Activated CD4-positive, alpha-beta T cell treated with anti-CD3 and anti-CD28 coated beads, Interleukin-2, amount 50 U/mL, for 16 hours (primary cell): ENCODE measurements around the gene ZNF577.
"Not testable (repeated sequence)": the region's sequence is repeated elsewhere in the genome, so short reads cannot be mapped to it uniquely, and the experiment has no call there.

Experiments
- DNase-seq: peaks from one replicate; pipeline ENCODE4 v3.0.0-alpha.2; 2020

The ZNF577 gene

DNA sequence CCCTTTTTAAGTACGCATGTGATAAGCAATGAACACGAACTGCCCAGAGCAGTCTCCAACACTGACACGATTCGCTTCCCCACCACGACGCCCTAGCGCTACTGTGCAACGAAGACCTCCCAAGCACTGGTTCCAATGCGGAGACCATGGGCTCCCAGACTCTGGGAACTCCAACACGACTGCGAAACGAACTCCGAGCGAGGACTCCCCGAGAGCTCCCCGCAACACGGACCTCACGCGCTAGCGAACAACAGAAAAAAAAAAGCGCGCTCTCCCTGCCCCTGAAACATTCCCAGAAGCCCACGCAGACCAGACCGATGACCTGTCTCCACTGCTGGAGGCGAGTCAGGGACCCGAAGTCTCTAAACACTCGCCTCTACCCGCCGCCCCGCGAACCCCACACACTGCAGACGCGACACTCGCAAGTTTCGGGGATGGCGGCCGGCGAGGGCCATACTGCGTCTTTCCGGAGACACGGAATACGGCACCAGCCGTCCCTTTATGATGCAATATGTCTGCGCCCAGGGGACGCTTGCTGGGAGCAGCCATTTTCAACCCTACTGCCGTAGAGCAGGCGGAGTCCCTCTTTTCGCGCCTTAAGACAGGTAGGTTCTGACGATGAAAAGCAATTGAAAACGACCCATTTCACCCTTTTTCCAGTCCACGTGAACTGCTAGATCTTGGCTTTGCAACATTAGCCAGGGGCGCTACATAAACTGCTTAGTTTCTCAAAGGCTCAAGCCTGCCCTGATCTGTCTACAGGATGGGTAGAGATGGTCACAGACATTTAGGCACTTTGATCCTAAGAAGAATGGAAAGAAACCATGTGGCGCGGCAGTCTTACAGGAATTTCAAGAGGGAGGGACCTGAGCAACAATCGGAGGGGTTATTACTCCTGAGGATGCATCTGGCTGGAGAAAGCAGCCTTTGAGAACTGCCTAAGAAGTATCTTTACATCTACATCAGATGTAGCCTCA lies at the start of gene ZNF577:
ZNF577 (minus strand) TSS at position 430 of the 977 bp plus-strand sequence. CDS start 7,569 bp downstream, outside the sequence.
- DNase-seq: peak; percentile 64

- no peak for DNase-seq
Measured at GRCh38 chr19:51931921-51932320, 44.2 kb upstream of the ZNF577 start.

DNA sequence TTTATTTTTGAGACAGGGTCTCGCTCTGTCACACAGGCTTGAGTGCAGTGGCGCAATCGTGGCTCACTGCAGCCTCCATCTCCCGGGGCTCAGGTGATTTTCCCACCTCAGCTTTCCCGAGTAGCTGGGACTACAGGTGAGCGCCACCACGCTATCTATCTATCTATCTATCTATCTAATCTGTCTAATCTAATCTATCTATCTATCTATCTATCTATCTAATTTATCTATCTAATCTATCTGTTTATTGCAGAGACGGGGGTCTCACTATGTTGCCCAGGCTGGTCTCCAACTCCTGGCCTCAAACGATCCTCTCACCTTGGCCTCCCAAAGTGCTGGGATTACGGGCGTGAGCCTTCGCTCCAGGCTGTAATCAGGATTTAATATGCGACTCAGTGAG lies 40.1 kb upstream of the ZNF577 start:
- DNase-seq: no peak

DNA sequence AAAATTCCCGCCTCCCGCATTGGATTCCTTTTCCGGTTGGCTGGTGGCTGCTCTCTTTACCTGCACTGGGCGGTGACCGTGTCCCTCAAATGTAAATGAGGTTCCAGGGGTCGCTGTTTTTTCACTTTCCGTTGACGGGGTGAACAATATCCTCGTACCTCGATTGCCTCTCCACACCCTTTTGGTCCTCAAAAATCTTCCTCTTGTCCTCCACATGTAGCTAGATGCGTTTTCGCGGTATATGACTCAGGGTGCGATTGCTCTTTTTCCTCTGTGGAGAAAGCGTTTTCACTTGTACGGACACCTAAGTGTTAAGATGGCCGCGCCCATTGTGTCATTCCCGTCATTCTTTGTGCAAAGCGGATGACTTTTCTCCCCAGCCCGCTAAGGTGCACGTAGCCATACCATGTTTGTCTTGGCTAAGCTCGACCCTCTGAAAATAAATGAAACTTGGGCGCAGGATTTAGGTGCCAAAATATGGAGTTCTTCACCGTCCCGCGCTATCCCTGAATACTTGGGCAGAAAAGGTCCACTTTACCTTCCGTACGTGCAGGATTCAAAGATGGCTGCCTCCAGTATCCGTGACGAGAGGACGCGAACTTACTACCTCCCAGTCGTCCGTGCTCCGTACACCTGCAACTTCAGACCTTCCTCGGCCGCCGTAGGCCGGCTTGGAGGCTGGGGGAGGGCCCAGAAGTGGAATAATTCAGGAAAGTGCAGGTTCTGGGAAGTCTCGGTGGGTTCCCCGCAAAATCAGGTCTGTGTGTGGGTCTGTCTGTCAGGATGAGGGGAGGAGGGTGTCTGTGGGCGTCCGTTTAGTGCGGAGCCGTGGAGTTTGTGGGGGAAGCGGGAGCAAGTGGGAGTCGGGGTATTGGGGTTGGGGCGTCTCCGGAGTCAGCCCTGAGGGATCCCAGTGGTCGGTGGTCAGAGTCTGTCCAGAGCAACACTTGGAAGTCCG lies 39.3 kb upstream of the ZNF577 start, which contains the start of gene ZNF613:
ZNF613 (plus strand) TSS at position 689 of the 958 bp plus-strand sequence. CDS start 8,749 bp downstream, outside the sequence.
- peak; percentile 88 for DNase-seq

DNA sequence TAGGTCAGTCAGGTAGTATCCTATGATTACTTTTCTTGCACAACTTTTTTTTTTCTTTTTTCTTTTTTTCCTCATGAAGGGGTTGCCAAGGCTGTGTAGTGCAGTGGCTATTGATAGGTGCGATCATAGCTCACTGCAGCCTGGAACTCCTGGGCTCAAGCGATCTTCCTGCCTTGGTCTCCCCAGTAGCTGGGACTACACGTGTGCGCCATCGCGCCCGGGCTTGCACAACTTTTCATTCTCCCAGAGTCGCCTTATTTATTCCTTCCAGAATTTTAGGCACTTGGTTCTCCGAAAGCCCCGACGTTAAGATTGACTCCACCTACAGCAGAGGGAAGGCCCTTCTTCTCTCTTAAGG lies 38.7 kb upstream of the ZNF577 start:
- no peak for DNase-seq

GRCh38 chr19:51921949-51922348 lies 34.2 kb upstream of the ZNF577 start:
- no peak for DNase-seq

DNA sequence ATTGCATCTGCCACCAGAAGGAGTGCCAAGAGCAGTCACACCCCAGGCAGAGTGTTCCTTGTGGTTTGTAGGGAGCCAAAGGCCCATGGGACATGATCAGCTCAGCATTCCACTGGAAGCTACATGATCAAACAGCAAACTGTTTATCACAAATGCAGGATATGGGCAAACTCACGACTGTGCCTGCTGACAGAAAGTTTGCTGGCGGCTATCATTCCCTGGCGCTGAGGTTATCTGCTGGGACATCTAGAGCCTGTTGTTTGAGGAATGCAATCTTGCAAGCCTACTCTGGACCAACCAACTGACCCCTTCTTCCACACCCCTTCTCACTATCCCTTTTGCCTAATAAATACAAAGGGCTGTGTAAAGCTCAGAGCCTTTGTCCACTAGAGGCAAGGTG lies 31.9 kb upstream of the ZNF577 start:
- no peak for DNase-seq

GRCh38 chr19:51916167-51916566 lies 28.4 kb upstream of the ZNF577 start:
- DNase-seq: no peak

DNA sequence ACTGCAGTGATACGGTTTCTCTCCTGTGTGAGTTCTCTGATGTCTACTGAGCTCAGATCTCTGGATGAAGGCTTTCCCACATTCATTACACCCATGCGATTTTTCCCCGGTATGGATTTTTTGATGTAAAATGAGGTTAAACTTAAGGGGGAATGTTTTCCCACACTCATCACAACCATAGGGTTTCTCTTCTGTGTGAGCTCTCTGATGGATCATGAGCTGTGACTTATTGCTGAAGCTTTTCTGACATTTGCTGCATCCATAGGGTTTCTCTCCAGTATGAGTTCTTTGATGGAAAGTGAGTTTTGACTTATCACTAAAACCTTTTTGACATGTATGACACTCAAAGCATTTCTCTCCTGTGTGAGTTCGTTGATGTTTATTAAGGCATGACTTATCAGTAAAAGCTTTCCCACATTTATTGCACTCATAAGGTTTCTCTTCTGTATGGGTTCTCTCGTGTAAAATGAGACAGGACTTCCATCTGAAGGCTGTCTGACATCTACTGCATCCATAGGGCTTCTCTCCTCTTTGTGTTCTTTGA lies 27.6 kb upstream of the ZNF577 start:
- DNase-seq: no peak

DNA sequence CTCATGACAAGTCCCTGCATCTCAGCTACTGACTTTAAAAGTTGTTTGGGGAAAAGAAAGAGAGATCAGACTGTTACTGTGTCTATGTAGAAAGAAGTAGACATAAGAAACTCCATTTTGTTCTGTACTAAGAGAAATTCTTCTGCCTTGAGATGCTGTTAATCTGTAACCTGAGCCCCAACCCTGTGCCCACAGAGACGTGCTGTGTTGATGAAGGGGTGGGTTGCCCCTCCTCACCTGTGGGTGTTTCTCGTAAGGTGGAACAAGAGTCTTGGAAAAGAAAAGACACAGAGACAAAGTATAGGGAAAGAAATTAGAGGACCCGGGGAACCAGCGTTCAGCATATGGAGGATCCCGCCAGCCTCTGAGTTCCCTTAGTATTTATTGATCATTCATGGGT lies 20.2 kb upstream of the ZNF577 start:
- DNase-seq: not testable (repeated sequence)

DNA sequence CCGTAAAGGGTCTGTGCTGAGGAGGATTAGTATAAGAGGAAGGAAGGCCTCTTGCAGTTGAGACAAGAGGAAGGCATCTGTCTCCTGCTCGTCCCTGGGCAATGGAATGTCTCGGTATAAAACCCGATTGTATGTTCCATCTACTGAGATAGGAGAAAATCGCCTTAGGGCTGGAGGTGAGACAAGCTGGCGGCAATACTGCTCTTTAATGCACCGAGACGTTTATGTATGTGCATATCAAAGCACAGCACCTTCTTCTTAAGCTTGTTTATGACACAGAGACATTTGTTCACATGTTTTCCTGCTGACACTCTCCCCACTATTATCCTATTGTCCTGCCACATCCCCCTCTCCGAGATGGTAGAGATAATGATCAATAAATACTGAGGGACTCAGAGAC lies 18.4 kb upstream of the ZNF577 start:
- DNase-seq: not testable (repeated sequence)

DNA sequence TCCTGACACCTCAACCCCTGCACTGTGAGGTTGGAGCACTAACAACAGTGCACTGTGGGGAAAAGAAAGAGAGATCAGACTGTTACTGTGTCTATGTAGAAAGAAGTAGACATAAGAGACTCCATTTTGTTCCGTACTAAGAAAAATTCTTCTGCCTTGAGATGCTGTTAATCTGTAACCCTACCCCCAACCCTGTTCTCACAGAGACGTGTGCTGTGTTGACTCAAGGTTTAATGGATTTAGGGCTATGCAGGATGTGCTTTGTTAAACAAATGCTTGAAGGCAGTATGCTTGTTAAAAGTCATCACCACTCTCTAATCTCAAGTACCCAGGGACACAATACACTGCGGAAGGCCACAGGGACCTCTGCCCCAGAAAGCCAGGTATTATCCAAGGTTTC lies 17.9 kb upstream of the ZNF577 start:
- not testable (repeated sequence) for DNase-seq

DNA sequence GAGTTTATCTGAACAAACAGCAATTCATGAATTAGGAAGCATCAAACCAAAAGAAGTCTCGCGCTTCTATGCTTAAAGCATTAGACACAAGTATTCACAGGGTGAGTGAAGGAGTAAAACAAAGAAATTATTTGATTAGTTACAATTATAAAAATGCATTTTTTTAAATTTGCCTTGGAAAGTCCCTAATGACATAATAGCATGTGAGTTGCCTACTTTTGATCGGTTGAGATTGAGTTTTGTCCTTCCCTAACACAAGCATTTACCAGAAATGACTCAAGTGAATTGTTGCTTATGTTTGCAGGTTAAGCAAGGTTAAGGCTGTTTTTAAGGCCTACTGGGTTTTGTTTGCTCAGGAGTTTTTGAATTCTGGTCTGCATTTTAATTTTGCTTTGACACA lies 17.5 kb upstream of the ZNF577 start:
- DNase-seq: no peak

DNA sequence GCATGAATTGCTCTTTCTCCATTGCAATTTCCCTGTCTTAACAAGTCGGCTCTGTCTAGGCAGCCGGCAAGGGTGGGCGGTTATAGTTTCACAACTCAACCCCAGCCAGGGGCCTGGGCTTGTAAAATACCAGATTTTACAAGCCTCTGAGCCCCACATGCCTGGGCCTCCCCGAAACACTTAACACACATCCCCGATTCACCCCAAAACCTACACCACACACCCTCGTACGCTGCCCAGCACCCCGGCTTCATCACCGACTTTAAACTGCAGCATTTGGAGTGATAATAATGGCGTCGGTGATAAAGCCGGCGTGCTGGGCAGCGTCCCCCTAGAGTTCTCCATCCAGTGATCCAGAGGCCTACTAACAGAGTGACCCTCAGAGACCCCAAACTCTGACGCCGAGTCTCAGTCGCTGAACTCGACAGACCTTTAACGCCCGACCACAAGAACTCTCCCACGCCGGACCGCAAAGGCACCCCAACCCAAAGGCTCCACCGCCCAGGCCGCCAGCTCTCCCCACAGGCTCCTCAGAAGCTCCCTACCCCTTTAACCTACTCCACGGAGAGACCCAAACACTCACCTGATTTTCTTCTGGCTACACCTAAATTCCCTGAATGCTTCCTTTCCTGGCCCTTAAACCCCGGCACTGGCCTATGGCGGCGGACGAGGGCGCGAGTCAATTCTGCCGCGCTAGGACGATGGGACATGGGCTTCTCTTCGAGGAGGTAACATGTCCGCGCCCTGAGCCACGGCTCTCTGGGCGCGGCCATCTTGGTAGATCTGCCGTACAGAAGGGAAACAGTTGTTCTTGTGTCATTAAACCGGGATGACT lies 16.8 kb upstream of the ZNF577 start, which contains the start of gene ZNF649:
ZNF649 (minus strand) TSS at position 687 of the 835 bp plus-strand sequence. CDS start 4,910 bp downstream, outside the sequence.
- peak; percentile 83 for DNase-seq

DNA sequence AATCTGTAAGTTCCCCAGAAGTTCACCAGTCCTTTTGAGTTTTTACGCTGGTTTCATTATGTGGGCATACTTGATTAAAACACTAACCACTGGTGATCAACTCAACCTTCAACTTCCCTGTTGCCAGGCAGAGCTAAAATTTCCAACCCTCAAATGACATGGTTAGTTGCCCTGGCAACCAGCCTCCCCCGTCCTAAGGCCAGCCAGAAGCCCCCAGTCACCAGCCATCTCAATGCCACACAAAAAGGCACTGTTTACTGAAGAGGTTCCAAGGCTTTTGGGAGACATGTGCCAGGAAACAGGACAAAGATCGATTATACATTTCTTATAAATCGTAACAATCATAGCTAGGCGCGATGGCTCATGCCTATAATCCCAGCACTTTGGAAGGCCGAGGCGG lies 15.4 kb upstream of the ZNF577 start:
- DNase-seq: no peak

DNA sequence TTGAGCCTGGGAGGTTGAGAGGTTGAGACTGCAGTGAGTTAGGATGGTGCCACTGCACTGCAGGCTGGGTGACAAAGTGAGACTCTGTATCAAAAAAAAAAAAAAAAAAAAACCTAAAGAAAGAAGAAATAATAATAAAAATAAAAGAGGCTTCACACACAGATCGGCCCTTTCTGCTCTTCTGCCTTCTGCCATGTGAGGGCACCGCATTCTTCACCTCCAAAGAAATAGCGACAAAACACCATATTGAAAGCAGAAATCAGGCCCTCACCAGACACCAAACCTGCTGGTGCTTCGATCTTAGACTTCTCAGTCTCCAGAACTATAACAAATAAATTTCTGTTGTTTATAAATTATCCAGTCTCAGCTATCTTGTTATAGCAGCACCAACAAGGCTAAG lies 14.1 kb upstream of the ZNF577 start:
- DNase-seq: no peak

- no peak for DNase-seq
Measured at GRCh38 chr19:51891193-51891747, 3.5 kb upstream of the ZNF577 start.

- no peak for DNase-seq
Measured at GRCh38 chr19:51889934-51890333, 2.2 kb upstream of the ZNF577 start.

- DNase-seq: no peak
Measured at GRCh38 chr19:51884713-51885112, 3.0 kb downstream of the ZNF577 start.

DNA sequence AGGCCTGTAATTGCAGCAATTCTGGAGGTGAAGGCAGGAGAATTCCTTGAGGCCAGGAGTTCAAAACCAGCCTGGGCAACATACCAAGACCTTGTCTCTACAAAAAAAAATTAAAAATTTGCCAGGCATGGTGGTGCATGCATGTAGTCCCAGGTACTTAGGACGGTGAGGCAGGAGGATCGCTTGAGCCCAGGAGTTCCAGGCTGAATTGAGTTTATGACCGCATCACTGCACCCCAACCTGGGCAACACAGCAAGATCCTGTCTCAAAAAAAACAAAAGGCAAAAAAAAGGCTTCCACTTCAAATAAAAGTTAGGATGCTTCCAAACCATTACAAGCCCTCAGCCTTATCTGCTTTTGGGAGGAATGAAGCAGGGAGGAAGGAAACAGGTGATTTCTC lies 5.2 kb downstream of the ZNF577 start:
- DNase-seq: no peak

GRCh38 chr19:51873097-51873496 lies 14.7 kb downstream of the ZNF577 start:
- no peak for DNase-seq
